CD4-positive, alpha-beta T cell treated with Interferon alpha-2 for 1 hour (primary cell): ENCODE data around the gene SLC41A1.
"Not testable (repeated sequence)": the region's sequence is repeated elsewhere in the genome, so short reads cannot be mapped to it uniquely, and the experiment has no call there.

ENCODE experiments used
- DNase-seq, 2 donors: peaks; one replicate each; pipeline ENCODE4 v3.0.0-alpha.2; 2020 to 2022

The SLC41A1 gene

GRCh38 chr1:205812878-205813754, at the start of gene SLC41A1:
TSS of gene SLC41A1 (minus strand) at chr1:205813198. CDS start at chr1:205810441, 2,757 bp downstream.
- peak; percentile 96 to 97 for DNase-seq

DNA sequence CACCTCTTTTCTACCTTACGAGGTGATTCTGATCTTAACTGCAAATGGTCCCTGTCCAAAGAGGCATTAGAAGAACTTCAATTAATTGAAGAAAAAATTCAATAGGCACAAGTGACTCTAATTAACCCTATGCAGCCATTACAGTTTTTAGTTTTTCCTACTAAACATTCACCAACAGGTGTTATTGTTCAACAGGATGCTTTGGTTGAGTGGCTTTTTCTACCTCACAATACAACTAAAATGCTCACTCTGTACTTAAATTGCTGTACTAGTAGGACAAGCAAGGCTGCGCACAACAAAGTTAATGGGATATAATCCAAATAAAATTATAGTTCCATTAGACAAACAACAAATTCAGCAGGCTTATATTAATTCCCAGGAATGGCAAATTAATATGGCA, 48.5 kb upstream of the SLC41A1 start:
- DNase-seq, result no peak

DNA sequence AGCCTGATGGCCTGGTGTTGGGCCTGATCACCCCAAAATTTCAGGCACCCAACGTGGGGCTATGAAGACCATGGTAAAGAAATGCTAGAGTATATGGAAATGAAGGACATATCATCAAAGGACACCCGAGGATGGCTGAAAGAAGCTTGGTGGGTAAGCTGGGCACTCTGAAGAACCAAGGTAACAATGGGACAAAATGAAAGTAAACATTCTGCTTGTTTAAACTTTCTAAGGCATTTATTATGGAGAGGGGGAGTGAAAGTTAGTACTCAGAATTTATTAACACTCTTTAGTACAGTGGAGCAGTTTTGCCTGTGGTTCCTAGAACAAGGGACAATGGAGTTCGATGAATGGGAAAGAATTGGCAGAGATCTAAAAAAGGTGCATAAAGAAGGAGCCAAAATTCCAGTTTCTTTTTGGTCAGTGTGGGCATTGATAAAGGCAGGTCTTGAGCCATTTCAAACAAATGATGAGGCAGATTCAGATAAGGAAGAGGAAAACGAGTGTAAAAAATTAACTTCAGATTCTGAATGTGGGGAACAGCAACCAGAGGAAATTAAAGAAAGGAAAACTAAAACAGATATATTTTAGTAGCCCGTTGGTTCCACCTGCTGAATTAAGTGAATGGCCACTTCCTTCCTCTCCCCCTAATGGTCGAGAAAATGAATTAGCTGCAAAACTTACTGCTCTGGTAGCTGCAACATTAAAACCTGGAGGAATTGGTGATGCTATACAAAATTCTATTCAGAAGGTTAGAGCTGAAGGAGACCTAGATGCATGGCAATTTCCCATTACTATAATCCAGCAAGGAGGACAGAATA, 45.4 kb upstream of the SLC41A1 start:
- DNase-seq, result no peak

- not testable (repeated sequence) for DNase-seq
These were observed 44.5 kb upstream of the SLC41A1 start for GRCh38 chr1:205857501-205857900.

GRCh38 chr1:205856433-205856832, 43.4 kb upstream of the SLC41A1 start:
- DNase-seq, result no peak

- no peak for DNase-seq
These were observed 40.0 kb upstream of the SLC41A1 start for GRCh38 chr1:205852969-205853368.

GRCh38 chr1:205851993-205852392, 39.0 kb upstream of the SLC41A1 start:
- no peak for DNase-seq

- peak; percentile 93 to 95 for DNase-seq
These were observed 36.8 kb upstream of the SLC41A1 start, which contains the start of gene PM20D1 for GRCh38 chr1:205849619-205850355. TSS of gene PM20D1 (minus strand) at chr1:205850132. CDS start at chr1:205850072, 60 bp downstream.

DNA sequence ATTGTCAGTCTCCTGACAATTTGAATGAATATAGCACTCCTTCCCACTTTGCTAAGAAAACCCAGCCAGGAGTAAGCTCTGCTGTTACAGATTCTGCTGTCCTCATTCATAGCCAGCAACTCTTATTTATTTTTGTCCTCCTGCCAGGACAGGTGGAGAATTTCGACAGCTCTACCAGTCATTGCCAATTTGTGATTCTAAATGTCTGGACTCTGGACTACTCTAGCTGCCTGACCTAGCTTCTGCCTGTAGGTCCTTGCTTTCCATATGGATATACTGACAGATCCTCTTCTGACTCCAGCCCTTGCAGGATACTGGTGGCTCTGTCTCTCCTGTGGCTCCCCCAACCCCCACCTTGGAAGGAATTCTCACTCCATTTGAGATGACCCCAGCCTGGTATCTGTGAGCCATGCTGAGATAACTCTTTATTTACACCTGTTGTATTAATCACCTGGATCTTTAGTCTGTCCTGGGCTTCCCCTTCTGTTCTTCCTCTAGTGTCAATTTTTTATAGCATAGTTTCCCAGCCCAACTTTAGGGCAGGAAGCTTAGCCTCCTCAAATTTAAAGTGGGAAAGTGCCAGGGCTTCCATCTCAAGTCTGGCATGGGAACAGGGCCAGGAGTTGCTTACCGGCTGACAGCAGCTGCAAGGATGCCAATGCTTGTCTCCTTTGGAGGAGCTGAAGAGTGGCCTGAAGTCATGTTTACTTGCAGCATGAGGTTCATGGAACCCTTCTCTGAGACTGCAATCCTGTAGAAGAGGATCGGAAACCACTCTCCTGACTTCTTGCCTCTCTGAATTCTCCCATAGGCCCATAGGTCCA, 30.2 kb upstream of the SLC41A1 start:
- DNase-seq, result no peak

- no peak for DNase-seq
These were observed 29.2 kb upstream of the SLC41A1 start for GRCh38 chr1:205842229-205842628.

GRCh38 chr1:205840146-205840923, 27.3 kb upstream of the SLC41A1 start:
- no peak for DNase-seq

GRCh38 chr1:205837382-205837970, 24.5 kb upstream of the SLC41A1 start:
- DNase-seq, result no peak

GRCh38 chr1:205834751-205835150, 21.8 kb upstream of the SLC41A1 start:
- DNase-seq, result no peak

DNA sequence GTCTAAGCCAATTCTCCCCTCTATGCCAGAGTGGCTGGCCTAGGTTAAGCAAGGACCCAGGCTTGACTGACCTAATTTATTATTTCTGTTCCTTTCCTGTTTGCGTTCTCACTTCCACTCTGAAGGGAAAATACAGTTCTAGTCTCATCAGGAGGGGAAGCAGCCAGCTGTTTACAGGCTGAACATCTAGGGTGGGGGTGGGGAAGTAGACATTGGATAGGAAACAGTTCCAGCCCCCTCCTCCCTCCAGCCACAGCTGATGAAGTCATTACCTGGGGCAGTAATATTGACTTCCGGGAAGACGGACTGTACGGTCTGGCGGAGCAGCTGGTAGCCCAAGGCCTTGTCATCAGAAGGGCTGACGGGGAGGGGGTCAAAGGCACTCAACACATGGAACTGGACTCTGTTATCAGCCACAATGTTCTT, 19.3 kb upstream of the SLC41A1 start:
- no peak for DNase-seq

- no peak for DNase-seq
These were observed 14.6 kb upstream of the SLC41A1 start for GRCh38 chr1:205827623-205828022.

- no peak for DNase-seq
These were observed 14.0 kb upstream of the SLC41A1 start for GRCh38 chr1:205826995-205827394.

DNA sequence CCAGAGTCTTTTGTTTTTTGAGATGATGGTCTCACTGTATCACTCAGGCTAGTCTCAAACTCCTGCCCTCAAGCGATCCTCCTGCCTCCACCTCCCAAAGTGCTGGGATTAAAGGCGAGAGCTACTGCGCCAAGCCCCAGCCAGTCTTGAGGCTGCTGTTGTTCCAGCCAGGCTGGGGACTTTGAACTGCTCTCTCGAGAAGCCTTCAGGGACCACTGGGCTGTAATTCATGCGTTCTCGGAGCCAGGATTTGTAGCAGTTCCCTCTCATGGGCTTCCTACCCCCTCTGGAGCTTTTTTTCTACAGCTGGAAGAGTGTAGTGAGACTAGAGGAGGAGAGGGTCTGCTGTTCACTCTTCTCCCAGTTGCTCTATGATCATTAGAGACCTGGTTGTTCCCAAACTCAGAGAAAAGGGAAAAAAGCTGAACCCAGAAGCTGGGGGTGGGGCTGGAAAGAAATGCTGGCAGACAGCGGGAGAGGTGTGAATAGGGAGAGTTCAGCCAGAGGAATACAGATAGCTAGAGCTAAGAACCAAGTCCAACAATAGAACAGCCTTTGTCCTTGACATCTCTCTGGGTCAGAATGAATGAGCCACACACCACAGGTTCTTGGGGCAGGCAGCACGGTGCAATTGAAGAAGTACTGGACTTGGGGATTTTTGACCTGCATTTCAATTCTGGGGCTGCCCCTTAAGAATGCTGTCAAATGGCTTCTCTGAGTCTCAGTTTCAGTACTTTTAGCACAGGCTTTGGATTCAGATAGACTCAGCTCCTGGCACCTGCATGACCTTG, 13.2 kb upstream of the SLC41A1 start:
- DNase-seq, result no peak

GRCh38 chr1:205824180-205824579, 11.2 kb upstream of the SLC41A1 start:
- DNase-seq, result no peak

- not testable (repeated sequence) for DNase-seq
These were observed 10.3 kb upstream of the SLC41A1 start for GRCh38 chr1:205823260-205823659.

- no peak for DNase-seq
These were observed 9.4 kb upstream of the SLC41A1 start for GRCh38 chr1:205822397-205822796.
